ENCODE data around the gene ERN1. TPM values are rescaled to one million over a fixed set of nuclear protein-coding genes. Genes with fewer than 3 reads are reported as not detected.

The ERN1 gene
- total and polyA plus RNA-seq, 2 of the 13 experiments (the other 11 are each of a cell fraction or from before 2014, with no cell fraction given) = 6.0 to 12.7 TPM

DNA sequence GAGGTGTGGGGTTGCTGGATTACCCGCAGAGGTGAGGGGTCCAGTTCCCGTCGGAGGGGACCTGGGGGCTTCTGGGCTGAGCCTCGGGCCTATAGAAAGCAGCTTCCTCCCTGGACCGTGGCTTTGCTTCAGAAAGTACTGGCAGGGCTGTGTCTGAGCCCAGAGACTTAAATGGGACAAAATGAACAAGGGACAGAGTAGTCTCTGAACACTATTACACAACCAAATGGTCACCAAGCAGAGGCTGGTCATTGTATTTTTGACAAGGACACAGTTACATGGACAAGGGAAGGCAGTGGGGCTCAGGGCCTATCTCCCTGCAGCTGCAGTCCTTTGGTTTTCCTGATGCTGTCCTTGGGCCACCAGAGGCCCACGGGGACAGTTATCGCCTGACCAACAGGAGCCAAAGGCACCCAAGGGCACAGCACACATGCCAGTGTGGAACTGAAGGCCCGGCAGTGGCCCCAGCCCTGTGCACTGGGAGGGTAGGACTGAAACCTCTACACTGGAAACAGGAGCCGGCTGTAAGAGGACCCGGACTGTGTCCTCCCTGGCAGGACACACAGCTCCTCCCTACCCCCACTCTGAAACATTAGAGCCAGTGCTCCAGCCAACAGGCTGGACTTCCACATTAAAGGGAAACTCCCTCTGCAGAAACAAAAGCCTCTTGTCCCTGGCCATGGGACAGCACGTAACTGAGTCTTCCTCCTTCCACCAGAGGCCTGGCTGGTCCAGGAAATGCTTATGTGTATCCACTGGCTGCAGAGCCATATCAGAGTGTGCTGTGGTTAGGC lies 26.0 kb upstream of the ERN1 start (continued):
- peak; percentile 72; the same call in 1 of the 2 replicates for TF ChIP-seq NCOA2 (CRISPR knock-in tag; IDR thresholded peaks at IDR 0.05)
- no peak for TF ChIP-seq NFE2L1 (CRISPR knock-in tag; IDR thresholded peaks at IDR 0.05; ENCODE audit: borderline replicate concordance)
- TF ChIP-seq RFXANK (CRISPR knock-in tag; IDR thresholded peaks at IDR 0.05) = no peak
- TF ChIP-seq, protein P1, sequence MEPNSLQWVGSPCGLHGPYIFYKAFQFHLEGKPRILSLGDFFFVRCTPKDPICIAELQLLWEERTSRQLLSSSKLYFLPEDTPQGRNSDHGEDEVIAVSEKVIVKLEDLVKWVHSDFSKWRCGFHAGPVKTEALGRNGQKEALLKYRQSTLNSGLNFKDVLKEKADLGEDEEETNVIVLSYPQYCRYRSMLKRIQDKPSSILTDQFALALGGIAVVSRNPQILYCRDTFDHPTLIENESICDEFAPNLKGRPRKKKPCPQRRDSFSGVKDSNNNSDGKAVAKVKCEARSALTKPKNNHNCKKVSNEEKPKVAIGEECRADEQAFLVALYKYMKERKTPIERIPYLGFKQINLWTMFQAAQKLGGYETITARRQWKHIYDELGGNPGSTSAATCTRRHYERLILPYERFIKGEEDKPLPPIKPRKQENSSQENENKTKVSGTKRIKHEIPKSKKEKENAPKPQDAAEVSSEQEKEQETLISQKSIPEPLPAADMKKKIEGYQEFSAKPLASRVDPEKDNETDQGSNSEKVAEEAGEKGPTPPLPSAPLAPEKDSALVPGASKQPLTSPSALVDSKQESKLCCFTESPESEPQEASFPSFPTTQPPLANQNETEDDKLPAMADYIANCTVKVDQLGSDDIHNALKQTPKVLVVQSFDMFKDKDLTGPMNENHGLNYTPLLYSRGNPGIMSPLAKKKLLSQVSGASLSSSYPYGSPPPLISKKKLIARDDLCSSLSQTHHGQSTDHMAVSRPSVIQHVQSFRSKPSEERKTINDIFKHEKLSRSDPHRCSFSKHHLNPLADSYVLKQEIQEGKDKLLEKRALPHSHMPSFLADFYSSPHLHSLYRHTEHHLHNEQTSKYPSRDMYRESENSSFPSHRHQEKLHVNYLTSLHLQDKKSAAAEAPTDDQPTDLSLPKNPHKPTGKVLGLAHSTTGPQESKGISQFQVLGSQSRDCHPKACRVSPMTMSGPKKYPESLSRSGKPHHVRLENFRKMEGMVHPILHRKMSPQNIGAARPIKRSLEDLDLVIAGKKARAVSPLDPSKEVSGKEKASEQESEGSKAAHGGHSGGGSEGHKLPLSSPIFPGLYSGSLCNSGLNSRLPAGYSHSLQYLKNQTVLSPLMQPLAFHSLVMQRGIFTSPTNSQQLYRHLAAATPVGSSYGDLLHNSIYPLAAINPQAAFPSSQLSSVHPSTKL (CRISPR knock-in tag; IDR thresholded peaks at IDR 0.05) = no peak; the same call in 1 of the 2 replicates
- TF ChIP-seq, protein P2, sequence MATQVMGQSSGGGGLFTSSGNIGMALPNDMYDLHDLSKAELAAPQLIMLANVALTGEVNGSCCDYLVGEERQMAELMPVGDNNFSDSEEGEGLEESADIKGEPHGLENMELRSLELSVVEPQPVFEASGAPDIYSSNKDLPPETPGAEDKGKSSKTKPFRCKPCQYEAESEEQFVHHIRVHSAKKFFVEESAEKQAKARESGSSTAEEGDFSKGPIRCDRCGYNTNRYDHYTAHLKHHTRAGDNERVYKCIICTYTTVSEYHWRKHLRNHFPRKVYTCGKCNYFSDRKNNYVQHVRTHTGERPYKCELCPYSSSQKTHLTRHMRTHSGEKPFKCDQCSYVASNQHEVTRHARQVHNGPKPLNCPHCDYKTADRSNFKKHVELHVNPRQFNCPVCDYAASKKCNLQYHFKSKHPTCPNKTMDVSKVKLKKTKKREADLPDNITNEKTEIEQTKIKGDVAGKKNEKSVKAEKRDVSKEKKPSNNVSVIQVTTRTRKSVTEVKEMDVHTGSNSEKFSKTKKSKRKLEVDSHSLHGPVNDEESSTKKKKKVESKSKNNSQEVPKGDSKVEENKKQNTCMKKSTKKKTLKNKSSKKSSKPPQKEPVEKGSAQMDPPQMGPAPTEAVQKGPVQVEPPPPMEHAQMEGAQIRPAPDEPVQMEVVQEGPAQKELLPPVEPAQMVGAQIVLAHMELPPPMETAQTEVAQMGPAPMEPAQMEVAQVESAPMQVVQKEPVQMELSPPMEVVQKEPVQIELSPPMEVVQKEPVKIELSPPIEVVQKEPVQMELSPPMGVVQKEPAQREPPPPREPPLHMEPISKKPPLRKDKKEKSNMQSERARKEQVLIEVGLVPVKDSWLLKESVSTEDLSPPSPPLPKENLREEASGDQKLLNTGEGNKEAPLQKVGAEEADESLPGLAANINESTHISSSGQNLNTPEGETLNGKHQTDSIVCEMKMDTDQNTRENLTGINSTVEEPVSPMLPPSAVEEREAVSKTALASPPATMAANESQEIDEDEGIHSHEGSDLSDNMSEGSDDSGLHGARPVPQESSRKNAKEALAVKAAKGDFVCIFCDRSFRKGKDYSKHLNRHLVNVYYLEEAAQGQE (IDR thresholded peaks at IDR 0.05; ENCODE audit: borderline replicate concordance in 1 of 2, low read depth in 1 of 2, low read length in 2 of 2) = 0 out of 4 replicates have a peak, but pooled peaks of 1 of the 2 experiments have one; percentile 44
- TF ChIP-seq, protein P3, sequence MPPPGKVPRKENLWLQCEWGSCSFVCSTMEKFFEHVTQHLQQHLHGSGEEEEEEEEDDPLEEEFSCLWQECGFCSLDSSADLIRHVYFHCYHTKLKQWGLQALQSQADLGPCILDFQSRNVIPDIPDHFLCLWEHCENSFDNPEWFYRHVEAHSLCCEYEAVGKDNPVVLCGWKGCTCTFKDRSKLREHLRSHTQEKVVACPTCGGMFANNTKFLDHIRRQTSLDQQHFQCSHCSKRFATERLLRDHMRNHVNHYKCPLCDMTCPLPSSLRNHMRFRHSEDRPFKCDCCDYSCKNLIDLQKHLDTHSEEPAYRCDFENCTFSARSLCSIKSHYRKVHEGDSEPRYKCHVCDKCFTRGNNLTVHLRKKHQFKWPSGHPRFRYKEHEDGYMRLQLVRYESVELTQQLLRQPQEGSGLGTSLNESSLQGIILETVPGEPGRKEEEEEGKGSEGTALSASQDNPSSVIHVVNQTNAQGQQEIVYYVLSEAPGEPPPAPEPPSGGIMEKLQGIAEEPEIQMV (CRISPR knock-in tag; IDR thresholded peaks at IDR 0.05; ENCODE audit: low read depth) = peak; percentile 49; the same call in 1 of the 2 replicates
- TF ChIP-seq, protein P4, sequence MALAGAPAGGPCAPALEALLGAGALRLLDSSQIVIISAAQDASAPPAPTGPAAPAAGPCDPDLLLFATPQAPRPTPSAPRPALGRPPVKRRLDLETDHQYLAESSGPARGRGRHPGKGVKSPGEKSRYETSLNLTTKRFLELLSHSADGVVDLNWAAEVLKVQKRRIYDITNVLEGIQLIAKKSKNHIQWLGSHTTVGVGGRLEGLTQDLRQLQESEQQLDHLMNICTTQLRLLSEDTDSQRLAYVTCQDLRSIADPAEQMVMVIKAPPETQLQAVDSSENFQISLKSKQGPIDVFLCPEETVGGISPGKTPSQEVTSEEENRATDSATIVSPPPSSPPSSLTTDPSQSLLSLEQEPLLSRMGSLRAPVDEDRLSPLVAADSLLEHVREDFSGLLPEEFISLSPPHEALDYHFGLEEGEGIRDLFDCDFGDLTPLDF (CRISPR knock-in tag; IDR thresholded peaks at IDR 0.05) = no peak
- TF ChIP-seq PITX1 (CRISPR knock-in tag; IDR thresholded peaks at IDR 0.05) = peak; percentile 29; the same call in 1 of the 2 replicates
- TF ChIP-seq ATF7 (IDR thresholded peaks at IDR 0.05) = no peak
- TF ChIP-seq ATF7 (CRISPR knock-in tag; IDR thresholded peaks at IDR 0.05) = no peak
- no peak for TF ChIP-seq IKZF4 (CRISPR knock-in tag; IDR thresholded peaks at IDR 0.05; ENCODE audit: borderline replicate concordance, low read depth, not compliant biosample characterization)
- TF ChIP-seq MIXL1 (CRISPR knock-in tag; IDR thresholded peaks at IDR 0.05) = peak; percentile 76; the same call in 1 of the 2 replicates
- 0 out of 2 replicates have a peak, but pooled peaks have one; percentile 62 for TF ChIP-seq RELA (CRISPR knock-in tag; IDR thresholded peaks at IDR 0.05)
- peak; percentile 73; the same call in 1 of the 2 replicates for TF ChIP-seq ZFP41 (CRISPR knock-in tag; IDR thresholded peaks at IDR 0.05; ENCODE audit: borderline replicate concordance)
- TF ChIP-seq MAFK (conservative IDR thresholded peaks at IDR 0.05 in 1 of 2, IDR thresholded peaks at IDR 0.05 in 1 of 2; ENCODE audit: low read length in 2 of 2) = no peak

All from HepG2 (cell line).